ENCODE measurements around the gene FAF1.

DNA sequence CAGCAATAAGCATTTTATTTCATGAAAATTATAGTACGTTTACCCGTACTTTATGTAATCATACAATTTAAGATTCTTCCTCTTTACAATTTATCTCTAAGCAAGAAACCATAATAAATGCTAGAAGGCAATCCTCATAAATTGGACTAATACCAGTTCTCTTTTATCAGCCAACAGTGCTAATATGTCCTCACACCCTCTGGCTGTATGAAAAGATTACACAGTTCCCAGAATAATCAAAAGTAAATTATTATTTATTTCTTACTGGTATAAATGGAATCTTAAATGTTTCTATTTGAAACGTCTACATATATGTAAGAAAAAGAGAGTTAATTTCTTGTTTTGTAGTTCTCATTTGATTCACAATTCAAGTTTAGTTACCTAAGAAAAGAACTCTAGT lies 6.9 kb upstream of the FAF1 start:
- TF ChIP-seq CTBP1 (IDR thresholded peaks at IDR 0.05; ENCODE audit: borderline replicate concordance) = no peak
- TF ChIP-seq TARDBP (IDR thresholded peaks at IDR 0.05) = no peak
- no peak for TF ChIP-seq SP1 (IDR thresholded peaks at IDR 0.05)
- TF ChIP-seq ARNT (IDR thresholded peaks at IDR 0.05) = no peak
- TF ChIP-seq NFRKB (IDR thresholded peaks at IDR 0.05) = no peak
